ENCODE measurements around the gene INSM2. TPM values are rescaled to one million over a fixed set of nuclear protein-coding genes. Genes with fewer than 3 reads are reported as not detected.

Gene INSM2
- total and polyA plus RNA-seq, 2 of the 13 experiments (the other 11 are each of a cell fraction or from before 2014, with no cell fraction given) = not detected

GRCh38 chr14:35534873-35535482 is 1.0 kb downstream of the INSM2 start (continued):
- TF ChIP-seq PRDM15 (CRISPR knock-in tag; IDR thresholded peaks at IDR 0.05) = peak; percentile 97
- TF ChIP-seq ZNF570 (CRISPR knock-in tag; IDR thresholded peaks at IDR 0.05; ENCODE audit: borderline replicate concordance) = peak; percentile 100
- peak; percentile 100 for TF ChIP-seq ZNF710 (CRISPR knock-in tag; IDR thresholded peaks at IDR 0.05; ENCODE audit: borderline replicate concordance)
- TF ChIP-seq MAF1 (CRISPR knock-in tag; IDR thresholded peaks at IDR 0.05; ENCODE audit: borderline replicate concordance) = peak; percentile 100
- peak; percentile 100 for TF ChIP-seq ZNF407 (CRISPR knock-in tag; IDR thresholded peaks at IDR 0.05; ENCODE audit: not compliant biosample characterization)
- TF ChIP-seq FOSL2 (CRISPR knock-in tag; IDR thresholded peaks at IDR 0.05) = peak; percentile 97
- TF ChIP-seq THAP8 (CRISPR knock-in tag; IDR thresholded peaks at IDR 0.05; ENCODE audit: borderline replicate concordance) = peak; percentile 100
- TF ChIP-seq SMYD3 (CRISPR knock-in tag; IDR thresholded peaks at IDR 0.05) = peak; percentile 100
- peak; percentile 93 for TF ChIP-seq ZNF652 (CRISPR knock-in tag; IDR thresholded peaks at IDR 0.05; ENCODE audit: borderline replicate concordance, low read depth)
- peak; percentile 43; the same call in 1 of the 2 replicates for TF ChIP-seq MNT (IDR thresholded peaks at IDR 0.05)
- peak; percentile 100 for TF ChIP-seq ZNF232 (CRISPR knock-in tag; IDR thresholded peaks at IDR 0.05; ENCODE audit: borderline replicate concordance)
- TF ChIP-seq U2AF1 (optimal IDR thresholded peaks at IDR 0.05; ENCODE audit: low read depth, low read length) = peak; percentile 75

Measured in HepG2 (cell line).